IPS-20b (cell line): ENCODE measurements around the gene PPM1J.
"Not testable (repeated sequence)": the region's sequence is repeated elsewhere in the genome, so short reads cannot be mapped to it uniquely, and the experiment has no call there.

Source experiments
- H3K27ac ChIP-seq: one replicate; pipeline ENCODE4 v1.5.1; 2013; ENCODE audit warnings: low read length
- H3K27me3 ChIP-seq: 2 replicates; pipeline ENCODE4 v1.6.1; 2013; ENCODE audit warnings: mild to moderate bottlenecking, low read length, inconsistent platforms; ENCODE audit not compliant: insufficient read depth
- H3K36me3 ChIP-seq: 2 replicates; pipeline ENCODE4 v1.6.1; 2013; ENCODE audit warnings: low read depth, mild to moderate bottlenecking, inconsistent platforms, low read length, moderate library complexity; ENCODE audit not compliant: insufficient read depth
- H3K4me1 ChIP-seq: 2 replicates; pipeline ENCODE4 v1.6.1; 2013; ENCODE audit warnings: mild to moderate bottlenecking, control low read depth, inconsistent platforms, low read length, moderate library complexity; ENCODE audit not compliant: insufficient read depth
- H3K4me3 ChIP-seq: 2 replicates; pipeline ENCODE4 v1.5.1; 2013; ENCODE audit warnings: mild to moderate bottlenecking, low read length, inconsistent platforms
- H3K9ac ChIP-seq: 2 replicates; pipeline ENCODE4 v1.6.1; 2013; ENCODE audit warnings: low read depth, mild to moderate bottlenecking, inconsistent platforms, low read length, moderate library complexity
- H3K9me3 ChIP-seq: 2 replicates; pipeline ENCODE4 v1.6.1; 2013; ENCODE audit warnings: mild to moderate bottlenecking, low read depth, low read length, inconsistent platforms; ENCODE audit not compliant: insufficient read depth

Gene PPM1J

DNA sequence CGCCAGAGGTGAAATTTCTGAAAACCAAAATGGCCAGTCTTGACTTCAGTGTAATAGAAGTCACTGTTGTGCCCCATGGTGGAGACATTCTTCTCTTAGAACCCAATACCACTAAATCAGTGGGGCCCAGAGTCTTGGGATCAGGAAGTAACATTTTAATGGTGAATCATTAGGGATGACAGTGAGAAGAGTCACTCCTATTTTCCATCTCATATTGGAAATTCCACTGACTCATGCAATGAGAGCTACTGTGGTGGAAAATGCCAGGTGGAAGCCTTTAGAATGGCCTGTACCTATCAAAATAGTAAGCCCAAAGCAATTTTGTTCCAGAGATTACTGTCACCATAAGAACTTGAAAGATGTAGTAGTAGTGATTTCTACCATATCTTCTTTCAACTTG lies 20.6 kb upstream of the PPM1J start:
- Histone ChIP-seq H3K9ac (no peak overlapping the region), H3K4me3 (no peak overlapping the region), H3K27ac (no peak overlapping the region), H3K4me1 (no peaks in the 10 kb centered on the region), H3K9me3 (no peaks in the 10 kb centered on the region), H3K27me3 (no peaks in the 10 kb centered on the region; the same call in 1 of the 2 replicates), H3K36me3 (no peaks in the 10 kb centered on the region)

DNA sequence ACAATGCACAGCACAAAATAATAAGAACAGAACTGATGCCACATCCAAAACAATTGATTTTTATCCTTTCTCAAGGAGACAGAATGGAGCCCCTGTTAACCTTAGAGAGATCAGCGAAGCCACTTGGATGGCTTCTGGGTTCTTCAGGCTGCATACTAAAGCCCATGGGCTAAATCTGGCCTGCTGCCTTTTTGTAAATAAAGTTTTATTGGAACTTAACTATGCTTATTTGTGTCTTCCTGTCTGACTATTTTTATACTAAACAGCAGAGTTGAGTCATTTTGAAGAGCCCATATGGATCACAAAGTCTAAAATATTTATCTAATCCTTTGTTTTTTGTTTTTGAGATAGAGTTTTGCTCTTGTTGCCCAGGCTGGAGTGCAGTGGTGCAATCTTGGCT lies 16.3 kb upstream of the PPM1J start:
- Histone ChIP-seq H3K9ac (no peak overlapping the region), H3K9me3 (no peaks in the 10 kb centered on the region), H3K36me3 (no peaks in the 10 kb centered on the region), H3K4me1 (no peaks in the 10 kb centered on the region), H3K4me3 (no peak overlapping the region), H3K27me3 (no peaks in the 10 kb centered on the region; the same call in 1 of the 2 replicates), H3K27ac (no peak overlapping the region)

DNA sequence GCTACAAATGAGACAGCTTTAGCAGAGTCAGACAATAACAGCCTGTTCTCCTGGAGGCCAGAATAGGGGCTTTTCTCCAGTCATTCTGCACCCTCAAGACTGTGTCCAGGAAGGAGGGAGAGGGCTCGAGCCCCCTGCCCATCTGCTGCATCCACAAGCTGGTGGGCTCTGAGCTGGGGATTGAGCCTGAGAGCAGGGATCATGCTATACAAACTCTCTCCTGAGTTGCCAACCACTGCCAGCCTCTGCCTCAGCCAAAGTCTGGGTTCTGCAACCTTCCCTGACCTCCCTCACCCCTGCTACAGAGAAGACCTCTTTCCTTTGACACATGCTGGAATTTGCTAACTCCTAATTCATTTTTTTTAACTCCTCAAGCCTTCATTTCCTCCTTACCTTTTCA lies 14.8 kb upstream of the PPM1J start:
- no peaks in the 10 kb centered on the region for H3K4me1 ChIP-seq
- no peak overlapping the region for H3K27ac ChIP-seq
- no peaks in the 10 kb centered on the region for H3K36me3 ChIP-seq
- H3K9me3 ChIP-seq, result no peaks in the 10 kb centered on the region
- H3K27me3 ChIP-seq, result no peaks in the 10 kb centered on the region; the same call in 1 of the 2 replicates
- H3K4me3 ChIP-seq, result no peak overlapping the region
- H3K9ac ChIP-seq, result no peak overlapping the region

DNA sequence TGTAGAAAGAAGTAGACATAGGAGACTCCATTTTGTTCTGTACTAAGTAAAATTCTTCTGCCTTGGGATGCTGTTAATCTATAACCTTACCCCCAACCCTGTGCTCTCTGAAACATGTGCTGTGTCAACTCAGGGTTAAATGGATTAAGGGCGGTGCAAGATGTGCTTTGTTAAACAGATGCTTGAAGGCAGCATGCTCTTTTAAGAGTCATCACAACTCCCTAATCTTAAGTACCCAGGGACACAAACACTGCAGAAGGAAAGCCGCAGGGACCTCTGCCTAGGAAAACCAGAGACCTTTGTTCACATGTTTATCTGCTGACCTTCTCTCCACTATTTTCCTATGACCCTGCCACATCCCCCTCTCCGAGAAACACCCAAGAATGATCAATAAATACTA lies 13.9 kb upstream of the PPM1J start:
- H3K4me1 ChIP-seq, H3K27me3 ChIP-seq, H3K9ac ChIP-seq, H3K4me3 ChIP-seq, H3K36me3 ChIP-seq, H3K27ac ChIP-seq, H3K9me3 ChIP-seq: not testable (repeated sequence)

DNA sequence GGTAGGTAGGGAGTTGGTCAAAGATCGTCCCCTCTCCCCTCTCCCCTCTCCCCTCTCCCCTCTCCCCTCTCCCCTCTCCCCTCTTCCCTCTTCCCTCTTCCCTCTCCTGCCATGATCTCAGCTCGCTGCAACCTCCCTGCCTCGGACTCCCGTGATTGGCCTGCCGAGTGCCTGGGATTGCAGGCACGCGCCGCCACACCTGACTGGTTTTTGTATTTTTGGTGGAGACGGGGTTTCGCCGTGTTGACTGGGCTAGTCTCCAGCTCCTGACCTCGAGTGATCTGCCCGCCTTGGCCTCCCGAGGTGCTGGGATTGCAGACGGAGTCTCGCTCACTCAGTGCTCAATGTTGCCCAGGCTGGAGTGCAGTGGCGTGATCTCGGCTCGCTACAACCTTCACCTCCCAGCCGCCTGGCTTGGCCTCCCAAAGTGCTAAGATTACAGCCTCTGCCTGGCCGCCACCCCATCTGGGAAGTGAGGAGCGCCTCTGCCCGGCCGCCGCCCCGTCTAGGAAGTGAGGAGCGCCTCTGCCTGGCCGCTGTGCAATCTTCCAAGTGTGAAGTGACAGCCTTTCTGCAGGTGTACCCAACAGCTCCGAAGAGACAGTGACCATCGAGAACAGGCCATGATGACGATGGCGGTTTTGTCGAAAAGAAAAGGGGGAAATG lies 13.3 kb upstream of the PPM1J start:
- H3K9ac ChIP-seq, H3K9me3 ChIP-seq, H3K27ac ChIP-seq, H3K27me3 ChIP-seq, H3K36me3 ChIP-seq, H3K4me1 ChIP-seq, H3K4me3 ChIP-seq: not testable (repeated sequence)

GRCh38 chr1:112727716-112728115 lies 12.6 kb upstream of the PPM1J start:
- Histone ChIP-seq H3K9ac (no peak overlapping the region), H3K27me3 (peaks cover 12% of the 10 kb centered on the region), H3K36me3 (no peaks in the 10 kb centered on the region), H3K9me3 (no peaks in the 10 kb centered on the region), H3K27ac (no peak overlapping the region), H3K4me3 (no peak overlapping the region), H3K4me1 (peaks cover 4% of the 10 kb centered on the region; the same call in 1 of the 2 replicates)

DNA sequence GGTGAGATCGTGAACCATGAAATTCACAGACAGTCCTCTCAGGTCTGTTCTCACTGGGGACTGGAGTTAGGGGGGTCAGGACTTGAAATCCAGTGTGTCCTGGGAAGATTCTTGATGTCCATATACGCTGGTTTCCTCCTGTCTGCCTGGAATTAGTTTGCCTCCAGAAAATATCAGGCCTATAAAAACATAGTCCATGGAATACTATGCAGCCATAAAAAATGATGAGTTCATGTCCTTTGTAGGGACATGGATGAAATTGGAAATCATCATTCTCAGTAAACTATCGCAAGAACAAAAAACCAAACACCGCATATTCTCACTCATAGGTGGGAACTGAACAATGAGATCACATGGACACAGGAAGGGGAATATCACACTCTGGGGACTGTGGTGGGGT lies 9.1 kb upstream of the PPM1J start:
- not testable (repeated sequence) for H3K9me3 ChIP-seq, H3K9ac ChIP-seq, H3K27ac ChIP-seq, H3K36me3 ChIP-seq, H3K4me1 ChIP-seq, H3K4me3 ChIP-seq
- peaks cover 41% of the 10 kb centered on the region for H3K27me3 ChIP-seq

DNA sequence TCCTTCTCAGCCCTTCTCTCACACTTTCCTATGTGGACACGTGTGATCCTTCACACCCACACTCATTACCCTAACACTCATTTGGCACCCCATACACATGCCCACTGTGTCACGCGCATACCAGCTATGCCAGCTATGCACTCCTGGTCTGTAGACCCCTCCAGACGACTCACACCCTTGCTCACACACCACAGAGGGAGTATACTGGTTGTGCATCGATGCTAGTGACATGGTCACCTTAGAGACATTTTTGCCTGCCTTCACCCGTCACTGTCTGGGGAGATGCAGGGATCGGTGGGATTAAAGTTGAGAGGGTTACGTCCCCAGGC lies 8.3 kb upstream of the PPM1J start:
- H3K27me3 ChIP-seq, result peaks cover 45% of the 10 kb centered on the region
- no peak overlapping the region for H3K27ac ChIP-seq
- H3K9ac ChIP-seq, result peak overlapping the region; percentile 39; the same call in 1 of the 2 replicates
- H3K9me3 ChIP-seq, result no peaks in the 10 kb centered on the region
- no peaks in the 10 kb centered on the region for H3K36me3 ChIP-seq
- peak overlapping the region; percentile 53 for H3K4me3 ChIP-seq
- peaks cover 4% of the 10 kb centered on the region; the same call in 1 of the 2 replicates for H3K4me1 ChIP-seq

DNA sequence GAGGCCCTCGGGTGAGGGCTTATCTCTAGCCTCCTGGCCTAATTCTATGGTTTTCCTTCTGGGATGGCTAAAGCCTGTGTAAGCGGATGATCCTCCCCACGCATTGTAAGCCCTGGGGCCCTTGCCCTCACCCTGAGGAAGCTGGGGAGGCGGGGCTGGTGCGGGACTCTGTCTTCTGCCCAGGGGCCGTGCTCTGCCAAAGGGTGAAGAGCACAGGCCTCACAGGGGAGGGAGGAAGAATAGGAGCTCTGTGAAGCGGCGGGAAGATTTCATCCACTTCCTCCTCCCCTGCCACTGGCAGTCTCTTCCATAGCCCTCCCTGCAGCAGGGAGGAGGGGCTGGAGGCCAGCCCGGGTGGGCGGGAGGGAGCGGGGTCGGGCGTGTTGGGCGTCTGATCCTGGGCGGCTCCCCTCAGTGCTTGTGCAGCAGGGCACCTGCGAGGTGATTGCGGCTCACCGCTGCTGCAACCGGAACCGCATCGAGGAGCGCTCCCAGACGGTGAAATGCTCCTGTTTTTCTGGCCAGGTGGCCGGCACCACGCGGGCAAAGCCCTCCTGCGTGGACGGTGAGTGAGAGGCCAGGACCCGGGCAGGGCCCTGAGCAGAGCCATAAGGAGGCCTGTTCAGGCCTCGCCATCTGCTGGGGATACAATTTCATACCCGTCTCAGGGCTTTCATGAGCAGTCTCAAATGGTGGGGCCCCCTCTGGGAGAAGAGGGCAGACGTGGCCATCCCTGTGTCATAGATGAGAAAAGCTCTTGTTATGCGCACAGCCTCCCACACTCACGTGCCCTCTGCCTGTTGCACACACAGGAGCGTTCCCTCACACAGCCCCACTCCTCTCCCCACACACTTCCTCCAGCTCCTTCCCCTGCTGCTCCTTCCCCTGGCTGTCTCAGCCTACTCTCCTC lies 7.7 kb upstream of the PPM1J start:
- H3K27ac ChIP-seq, result no peak overlapping the region
- no peaks in the 10 kb centered on the region for H3K36me3 ChIP-seq
- peaks cover 4% of the 10 kb centered on the region; the same call in 1 of the 2 replicates for H3K4me1 ChIP-seq
- peak overlapping the region; percentile 53 for H3K4me3 ChIP-seq
- H3K9ac ChIP-seq, result peak overlapping the region; percentile 51; the same call in 1 of the 2 replicates
- H3K9me3 ChIP-seq, result no peaks in the 10 kb centered on the region
- peaks cover 50% of the 10 kb centered on the region for H3K27me3 ChIP-seq

DNA sequence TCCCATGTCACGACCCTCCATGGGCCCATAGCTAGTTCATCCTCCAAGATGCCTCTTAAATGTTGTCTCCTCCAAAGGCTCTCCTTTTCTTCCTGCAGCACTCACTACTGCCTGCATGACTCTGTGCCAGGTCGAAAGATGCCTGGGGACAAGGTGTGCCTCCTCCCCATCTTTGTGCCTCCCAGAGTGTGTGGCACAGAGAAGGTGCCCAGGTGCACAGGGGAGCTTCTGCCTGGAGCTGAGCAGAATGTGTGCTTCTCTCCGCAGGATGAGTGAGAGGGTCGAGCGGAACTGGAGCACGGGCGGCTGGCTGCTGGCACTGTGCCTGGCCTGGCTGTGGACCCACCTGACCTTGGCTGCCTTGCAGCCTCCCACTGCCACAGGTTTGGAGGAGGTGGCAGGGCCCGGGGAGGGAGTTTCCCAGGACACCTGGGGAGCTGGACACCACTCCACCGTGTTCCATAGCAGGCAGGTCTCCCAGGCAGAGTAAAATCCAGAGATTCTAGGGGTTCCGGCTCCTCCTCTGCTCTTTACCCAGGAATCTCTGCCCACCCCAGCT lies 6.9 kb upstream of the PPM1J start:
- Histone ChIP-seq H3K9ac (peak overlapping the region; percentile 51; the same call in 1 of the 2 replicates), H3K27ac (no peak overlapping the region), H3K27me3 (peaks cover 56% of the 10 kb centered on the region), H3K9me3 (no peaks in the 10 kb centered on the region), H3K36me3 (no peaks in the 10 kb centered on the region), H3K4me3 (no peak overlapping the region), H3K4me1 (peaks cover 4% of the 10 kb centered on the region; the same call in 1 of the 2 replicates)

DNA sequence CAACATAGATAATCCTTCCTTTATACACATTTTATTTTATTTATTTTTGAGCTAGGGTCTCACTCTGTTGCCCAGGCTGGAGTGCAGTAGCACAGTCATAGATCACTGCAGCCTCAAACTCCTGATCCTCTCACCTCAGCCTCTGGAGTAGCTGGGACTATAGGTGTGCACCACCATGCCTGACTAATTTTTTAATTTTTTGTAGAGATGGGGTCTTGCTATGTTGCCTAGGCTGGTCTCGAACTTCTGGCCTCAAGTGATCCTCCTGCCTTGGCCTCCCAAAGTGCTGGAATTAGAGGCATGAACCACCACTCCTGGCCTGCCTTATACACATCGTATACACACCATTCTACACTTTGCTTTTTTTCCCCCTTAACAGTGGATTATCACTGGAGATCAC lies 6.2 kb upstream of the PPM1J start:
- H3K36me3 ChIP-seq, H3K27ac ChIP-seq, H3K4me1 ChIP-seq, H3K4me3 ChIP-seq, H3K9ac ChIP-seq, H3K9me3 ChIP-seq: not testable (repeated sequence)
- peaks cover 56% of the 10 kb centered on the region for H3K27me3 ChIP-seq

DNA sequence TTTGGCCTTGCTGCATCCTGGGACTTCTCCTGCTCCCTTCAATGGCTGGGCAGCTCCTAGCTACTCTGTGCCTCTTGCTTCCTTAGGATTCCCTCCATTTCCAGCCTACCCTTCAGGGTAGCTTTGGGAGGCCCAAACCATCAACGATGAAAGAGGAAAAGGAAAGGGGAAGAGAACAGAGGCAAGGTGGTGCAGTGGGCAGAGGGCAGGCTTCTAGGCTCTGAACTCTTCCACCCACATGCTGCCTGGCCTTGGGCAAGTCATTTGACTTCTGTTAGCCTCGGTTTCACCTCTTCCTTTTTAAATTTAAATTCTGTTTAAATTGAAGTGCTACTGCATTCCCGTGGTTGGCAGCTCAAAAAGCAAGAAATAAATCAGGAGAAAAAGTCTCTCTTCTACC lies 5.7 kb upstream of the PPM1J start:
- Histone ChIP-seq H3K4me3 (no peak overlapping the region), H3K27ac (no peak overlapping the region), H3K36me3 (no peaks in the 10 kb centered on the region), H3K4me1 (peaks cover 10% of the 10 kb centered on the region; the same call in 1 of the 2 replicates), H3K9me3 (no peaks in the 10 kb centered on the region), H3K9ac (no peak overlapping the region), H3K27me3 (peaks cover 61% of the 10 kb centered on the region)
